Subcutaneous abdominal adipose tissue (tissue), 5 donors: ENCODE data around the gene STK33.
A peak's percentile ranks its signal among the peaks of the same experiment; 100 is the strongest.

Experiments used
- H3K27ac ChIP-seq: one replicate; pipeline ENCODE4 v1.7.0; 2013; ENCODE audit warnings: low read depth, mild to moderate bottlenecking, inconsistent platforms, low read length, moderate library complexity
- H3K27me3 ChIP-seq, 5 donors: one replicate each; pipeline ENCODE4 v1.7.0; 2013; ENCODE audit warnings: low read length in 5 of 5, inconsistent platforms in 1 of 5; ENCODE audit not compliant: control insufficient read depth in 5 of 5, insufficient read depth in 4 of 5
- H3K36me3 ChIP-seq, 5 donors: one replicate each; pipeline ENCODE4 v1.7.0; 2013; ENCODE audit warnings: low read length in 5 of 5; ENCODE audit not compliant: control insufficient read depth in 5 of 5, insufficient read depth in 5 of 5
- H3K4me1 ChIP-seq, 5 donors: one replicate each; pipeline ENCODE4 v1.7.0; 2013; ENCODE audit warnings: low read length in 5 of 5, mild to moderate bottlenecking in 3 of 5, moderate library complexity in 1 of 5; ENCODE audit not compliant: control insufficient read depth in 5 of 5, insufficient read depth in 5 of 5
- H3K4me3 ChIP-seq, 5 donors: one replicate each; pipeline ENCODE4 v1.7.0; 2013; ENCODE audit warnings: low read length in 5 of 5, low read depth in 1 of 5
- H3K9ac ChIP-seq, 5 donors: one replicate each; pipeline ENCODE4 v1.7.0; 2013; ENCODE audit warnings: low read length in 5 of 5, mild to moderate bottlenecking in 4 of 5, moderate library complexity in 3 of 5
- H3K9me3 ChIP-seq, 5 donors: one replicate each; pipeline ENCODE4 v1.7.0; 2013; ENCODE audit warnings: low read length in 5 of 5; ENCODE audit not compliant: control insufficient read depth in 5 of 5
- donor health status: healthy.
- donor health status: healthy.
- donor health status: healthy.
- donor health status: healthy.
- donor health status: healthy.

STK33 gene

DNA sequence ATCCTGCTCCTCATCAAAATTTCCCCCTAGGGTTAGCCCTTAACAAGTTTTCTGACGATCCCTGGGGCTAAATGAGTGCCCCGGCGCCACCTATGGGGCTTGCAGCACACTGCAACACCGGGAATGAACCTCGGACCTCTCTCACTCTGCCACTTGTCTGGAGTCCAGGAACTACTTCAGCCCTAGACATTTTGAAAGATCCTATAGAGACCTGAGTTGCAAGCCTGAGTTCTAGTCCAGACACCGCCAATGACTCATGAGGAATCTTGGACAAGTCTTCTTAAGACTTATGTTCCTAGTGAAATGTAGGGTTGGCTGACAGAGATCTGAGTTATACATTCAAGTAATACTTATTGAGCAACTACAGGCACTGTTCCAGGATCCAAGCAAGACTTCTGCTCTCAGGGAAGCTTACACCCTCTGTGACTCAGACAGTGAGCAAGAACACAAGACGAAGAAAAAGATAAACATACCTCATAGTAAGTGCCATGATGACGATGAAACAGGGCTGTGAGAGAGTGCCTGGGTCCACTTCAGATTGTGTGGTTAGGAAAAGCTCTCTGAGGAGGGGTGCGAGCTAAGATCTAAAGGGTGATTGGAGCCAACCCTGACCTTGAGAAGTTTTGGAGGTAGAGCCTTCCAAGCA, 10.2 kb upstream of the STK33 start:
- Histone ChIP-seq H3K27ac (no peak overlapping the region), H3K27me3 (no peaks in the 10 kb centered on the region)

DNA sequence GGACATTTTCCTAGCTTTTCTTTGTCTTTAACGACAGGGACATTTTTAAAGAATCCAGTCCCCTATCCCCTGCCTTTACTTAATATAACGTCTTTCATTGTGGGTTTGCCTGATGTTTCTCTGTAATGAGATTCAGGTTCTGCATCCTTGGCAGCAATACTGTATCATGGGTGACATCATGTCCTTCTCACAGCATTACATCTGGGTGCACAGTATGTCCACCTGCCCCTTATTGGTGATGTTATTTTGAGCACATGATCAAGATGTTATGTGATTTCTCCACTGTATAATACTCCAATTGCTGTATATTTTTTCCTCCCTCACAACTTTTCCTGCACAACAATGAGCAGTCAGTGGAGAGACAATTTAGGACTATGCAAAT, 9.7 kb upstream of the STK33 start:
- H3K4me3 ChIP-seq: no peak overlapping the region
- no peaks in the 10 kb centered on the region for H3K27me3 ChIP-seq
- H3K9me3 ChIP-seq: no peaks in the 10 kb centered on the region
- H3K36me3 ChIP-seq: no peaks in the 10 kb centered on the region
- peaks cover 0 to 11% (median 4%) of the 10 kb centered on the region in 5 donors for H3K4me1 ChIP-seq
- no peak overlapping the region for H3K27ac ChIP-seq
- H3K9ac ChIP-seq: no peak overlapping the region

More for the DNA sequence above, 10.2 kb upstream of the STK33 start:
- Histone ChIP-seq H3K4me3 (no peak overlapping the region), H3K9ac (no peak overlapping the region), H3K36me3 (no peaks in the 10 kb centered on the region), H3K4me1 (peaks cover 0 to 11% (median 4%) of the 10 kb centered on the region in 5 donors), H3K9me3 (no peaks in the 10 kb centered on the region)

DNA sequence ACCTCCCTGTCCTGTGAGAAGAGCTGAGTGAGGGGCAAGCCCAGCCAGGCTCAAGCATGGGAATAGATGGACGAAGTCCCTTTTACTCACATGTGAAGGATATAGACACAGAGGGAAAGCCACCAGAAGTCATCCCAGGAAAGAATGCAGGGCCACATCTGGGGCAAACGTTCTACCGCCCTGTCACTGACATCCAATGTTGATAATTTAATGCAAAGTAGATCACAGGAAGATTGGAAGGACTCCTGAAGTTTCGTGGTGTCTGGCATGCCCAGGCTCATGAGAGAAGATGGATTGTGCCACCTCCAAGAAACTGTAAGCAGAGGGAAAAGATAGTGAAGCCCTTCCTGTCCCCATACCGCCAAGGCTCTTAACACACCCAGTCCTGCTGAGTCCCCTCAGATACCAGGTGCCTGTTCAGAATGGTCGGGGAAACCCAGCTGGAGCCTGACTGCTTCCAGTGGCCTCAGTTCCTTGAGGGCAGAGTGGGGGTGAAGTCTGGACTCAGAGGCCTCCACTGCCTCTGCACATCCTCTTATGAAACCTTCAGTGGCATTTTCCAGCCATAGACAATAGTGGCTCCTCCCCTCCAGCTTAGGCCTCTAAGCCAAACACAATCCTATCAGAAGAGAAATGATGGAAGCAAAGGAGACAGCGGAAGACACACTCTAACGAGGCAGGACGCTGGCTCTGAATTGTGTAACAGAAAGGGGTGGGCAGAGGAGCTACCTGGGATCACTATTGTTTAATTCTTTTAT, 7.5 kb upstream of the STK33 start:
- no peaks in the 10 kb centered on the region for H3K9me3 ChIP-seq
- no peak overlapping the region for H3K9ac ChIP-seq
- no peak overlapping the region for H3K4me3 ChIP-seq
- H3K27ac ChIP-seq: no peak overlapping the region
- peaks cover 0 to 11% (median 4%) of the 10 kb centered on the region in 5 donors for H3K4me1 ChIP-seq
- peaks cover 0 to under 1% (median 0%) of the 10 kb centered on the region in 5 donors for H3K27me3 ChIP-seq
- H3K36me3 ChIP-seq: no peaks in the 10 kb centered on the region

DNA sequence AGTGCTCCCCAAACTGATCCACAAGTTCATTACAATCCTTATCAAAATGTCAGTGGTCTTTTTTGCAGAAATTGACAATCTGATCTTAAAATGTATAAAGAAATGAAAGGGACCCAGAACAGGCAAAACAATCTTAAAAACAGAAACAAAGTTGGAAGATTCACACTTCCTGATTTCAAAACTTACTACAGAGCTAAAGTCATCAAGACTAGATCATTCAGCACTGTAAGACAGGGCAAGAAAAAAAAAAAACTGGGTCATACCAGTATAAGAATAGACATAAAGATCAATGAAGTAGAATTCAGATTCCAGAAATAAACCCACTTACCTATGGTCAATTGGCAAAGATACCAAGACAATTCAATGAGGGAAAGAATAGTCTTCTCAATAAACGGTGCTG, 4.5 kb upstream of the STK33 start:
- H3K4me3 ChIP-seq: no peak overlapping the region
- no peaks in the 10 kb centered on the region for H3K9me3 ChIP-seq
- H3K36me3 ChIP-seq: no peaks in the 10 kb centered on the region
- peaks cover 0 to 10% (median 8%) of the 10 kb centered on the region in 5 donors for H3K4me1 ChIP-seq
- H3K9ac ChIP-seq: no peak overlapping the region
- no peak overlapping the region for H3K27ac ChIP-seq
- peaks cover 0 to 24% (median 12%) of the 10 kb centered on the region in 5 donors for H3K27me3 ChIP-seq

DNA sequence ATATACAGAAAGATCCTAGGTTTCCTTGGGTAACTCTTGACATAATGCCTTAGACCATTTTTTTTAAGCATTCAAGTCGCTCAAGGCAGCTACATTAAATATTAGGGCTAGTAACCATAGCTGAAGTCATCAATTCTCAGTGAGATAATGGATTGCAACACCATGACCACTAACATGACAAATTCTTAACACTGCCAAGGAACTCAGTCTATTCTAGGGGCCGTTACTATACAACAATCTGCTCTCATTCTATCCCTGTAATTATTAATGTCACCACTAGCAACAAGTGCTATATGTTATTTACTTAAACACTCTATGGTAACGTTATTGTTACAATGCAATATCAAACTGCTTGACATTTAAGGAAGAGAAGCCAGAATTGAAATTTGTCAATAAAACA, 3.2 kb upstream of the STK33 start:
- Histone ChIP-seq H3K4me1 (peaks cover 0 to 10% (median 9%) of the 10 kb centered on the region in 5 donors), H3K27me3 (peaks cover 0 to 28% (median 12%) of the 10 kb centered on the region in 5 donors), H3K27ac (no peak overlapping the region), H3K36me3 (no peaks in the 10 kb centered on the region), H3K4me3 (no peak overlapping the region), H3K9ac (no peak overlapping the region), H3K9me3 (no peaks in the 10 kb centered on the region)

DNA sequence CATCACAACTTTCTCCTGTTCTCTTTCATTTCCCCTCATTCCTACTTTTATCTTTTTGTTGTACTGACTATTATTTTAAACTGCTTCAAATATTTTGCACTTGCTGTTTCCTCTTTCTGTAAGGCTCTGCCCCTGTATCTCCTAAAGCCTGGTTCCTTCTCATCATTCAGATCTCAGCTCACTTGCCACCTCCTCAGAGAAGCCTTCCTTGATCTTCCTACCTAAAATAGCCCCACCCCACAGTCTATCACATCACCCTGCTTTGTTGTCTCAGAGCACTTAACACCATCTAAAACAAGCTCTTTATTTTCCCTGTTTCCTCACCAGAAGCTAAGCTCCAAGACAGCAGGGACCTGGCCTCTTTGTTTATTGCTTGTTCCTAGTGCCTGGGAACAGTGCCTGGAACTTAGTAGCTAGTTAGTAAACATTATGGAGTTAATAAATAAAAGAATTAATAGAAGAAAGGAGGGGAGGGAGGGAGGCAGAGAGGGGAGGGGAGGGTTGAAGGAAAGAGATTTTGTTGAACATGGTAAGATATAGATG, 2.5 kb upstream of the STK33 start:
- Histone ChIP-seq H3K9ac (no peak overlapping the region), H3K36me3 (no peaks in the 10 kb centered on the region), H3K4me1 (peaks cover 0 to 10% (median 9%) of the 10 kb centered on the region in 5 donors), H3K4me3 (no peak overlapping the region), H3K9me3 (no peaks in the 10 kb centered on the region), H3K27me3 (peaks cover 0 to 28% (median 12%) of the 10 kb centered on the region in 5 donors), H3K27ac (no peak overlapping the region)

DNA sequence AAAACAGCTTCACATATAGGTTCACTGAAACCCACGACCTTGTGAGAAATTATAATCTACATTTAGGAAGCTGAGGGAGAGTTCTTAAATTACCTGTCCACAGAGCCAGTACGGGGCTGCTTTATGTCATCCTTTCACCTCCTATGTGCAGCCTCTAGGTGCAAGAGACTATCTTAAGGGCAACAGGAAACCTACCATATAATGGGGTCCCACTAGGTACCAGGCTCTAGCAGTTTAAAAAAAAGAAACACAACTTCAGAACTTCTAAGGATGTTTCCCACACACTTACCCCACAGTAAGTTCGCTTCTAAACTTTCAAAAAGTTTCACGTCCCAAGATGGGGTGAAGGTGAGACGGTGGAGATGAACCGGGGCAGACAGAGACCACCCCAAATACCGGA, 573 bp downstream of the STK33 start:
- Histone ChIP-seq H3K27me3 (peaks cover 2 to 28% (median 12%) of the 10 kb centered on the region in 5 donors), H3K9me3 (no peaks in the 10 kb centered on the region), H3K36me3 (no peaks in the 10 kb centered on the region), H3K4me3 (peak overlapping the region in 4 of 5 donors; percentile 49 to 53 (median 50)), H3K27ac (no peak overlapping the region), H3K4me1 (peaks cover 0 to 10% (median 9%) of the 10 kb centered on the region in 5 donors), H3K9ac (no peak overlapping the region)

DNA sequence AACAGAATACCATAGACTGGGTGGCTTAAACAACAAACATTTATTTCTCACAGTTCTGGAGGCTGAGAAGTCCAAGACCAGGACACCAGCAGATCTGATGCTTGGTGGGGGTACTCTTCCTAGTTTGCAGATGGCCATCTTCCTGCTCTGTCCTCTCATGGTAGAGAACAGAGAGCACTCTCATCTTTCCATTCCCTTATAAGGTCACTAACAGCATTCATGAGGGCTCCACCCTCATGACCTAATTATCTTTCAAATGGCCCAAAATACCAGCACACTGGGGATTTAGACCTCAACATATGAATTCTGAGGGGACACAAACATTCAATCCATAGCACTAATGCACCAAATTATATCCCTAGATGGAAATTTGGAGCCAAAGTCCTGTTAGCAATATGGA, 6.1 kb downstream of the STK33 start:
- H3K9me3 ChIP-seq: peaks cover 0 to 5% (median 0%) of the 10 kb centered on the region in 5 donors
- H3K36me3 ChIP-seq: no peaks in the 10 kb centered on the region
- H3K27me3 ChIP-seq: peaks cover 0 to 2% (median 0%) of the 10 kb centered on the region in 5 donors
- H3K4me3 ChIP-seq: no peak overlapping the region
- H3K27ac ChIP-seq: no peak overlapping the region
- no peak overlapping the region for H3K9ac ChIP-seq
- H3K4me1 ChIP-seq: no peaks in the 10 kb centered on the region

DNA sequence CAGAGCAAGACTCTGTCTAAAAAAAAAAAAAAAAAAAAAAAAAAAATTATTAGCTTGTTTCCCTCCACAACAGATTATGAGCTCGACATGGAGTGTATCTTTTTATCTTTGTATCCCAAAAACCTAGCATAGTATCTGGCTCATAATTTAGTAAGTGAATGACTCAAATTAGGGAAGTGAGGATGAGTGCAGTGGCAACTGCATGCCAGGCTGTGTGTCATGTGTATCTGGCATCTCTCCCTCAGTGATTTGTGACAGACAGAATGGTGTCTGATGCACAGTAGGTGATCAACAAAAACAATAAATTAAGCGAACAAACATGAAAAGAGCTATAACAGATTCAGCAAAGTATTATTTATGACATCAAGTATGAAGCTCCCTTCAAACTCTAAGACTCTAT, 7.2 kb downstream of the STK33 start:
- no peaks in the 10 kb centered on the region for H3K36me3 ChIP-seq
- H3K9ac ChIP-seq: no peak overlapping the region
- peaks cover 0 to 2% (median 0%) of the 10 kb centered on the region in 5 donors for H3K27me3 ChIP-seq
- no peaks in the 10 kb centered on the region for H3K4me1 ChIP-seq
- no peak overlapping the region for H3K4me3 ChIP-seq
- no peak overlapping the region for H3K27ac ChIP-seq
- H3K9me3 ChIP-seq: peaks cover 0 to 5% (median 0%) of the 10 kb centered on the region in 5 donors

DNA sequence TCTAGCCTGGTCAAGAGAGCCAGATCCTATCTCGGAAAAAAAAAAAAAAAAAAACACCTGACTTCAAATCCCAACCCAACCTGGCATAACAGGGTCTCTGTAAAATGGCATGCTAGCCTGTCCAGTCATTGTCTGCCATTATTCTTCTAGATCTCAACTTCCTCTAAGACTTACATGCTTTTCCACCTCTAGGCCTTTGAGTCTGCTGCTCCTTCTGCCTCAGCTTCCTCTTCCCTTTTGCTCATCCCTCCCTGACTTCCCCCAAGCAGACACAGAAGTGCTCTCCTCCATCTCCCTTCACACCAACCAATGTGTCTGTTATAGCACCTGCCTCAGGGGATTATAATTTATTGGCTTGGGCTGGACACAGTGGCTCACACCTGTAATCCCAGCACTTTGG, 7.8 kb downstream of the STK33 start:
- no peak overlapping the region for H3K9ac ChIP-seq
- no peak overlapping the region for H3K27ac ChIP-seq
- H3K4me1 ChIP-seq: no peaks in the 10 kb centered on the region
- H3K9me3 ChIP-seq: peaks cover 0 to 5% (median 0%) of the 10 kb centered on the region in 5 donors
- H3K27me3 ChIP-seq: no peaks in the 10 kb centered on the region
- H3K36me3 ChIP-seq: no peaks in the 10 kb centered on the region
- H3K4me3 ChIP-seq: no peak overlapping the region
